ENCODE data around the gene SERP1.

The SERP1 gene

GRCh38 chr3:150546226-150547044, at the start of gene SERP1, which contains the start of gene EIF2A:
TSS of gene SERP1 (minus strand) at chr3:150546496. CDS start at chr3:150546135, 361 bp downstream.
TSS of gene EIF2A (plus strand) at chr3:150546787. CDS start at chr3:150546803, 16 bp downstream.
- in situ Hi-C loops (cut with HindIII; ENCODE audit: low sequenced_read_pairs): no loop called here

DNA sequence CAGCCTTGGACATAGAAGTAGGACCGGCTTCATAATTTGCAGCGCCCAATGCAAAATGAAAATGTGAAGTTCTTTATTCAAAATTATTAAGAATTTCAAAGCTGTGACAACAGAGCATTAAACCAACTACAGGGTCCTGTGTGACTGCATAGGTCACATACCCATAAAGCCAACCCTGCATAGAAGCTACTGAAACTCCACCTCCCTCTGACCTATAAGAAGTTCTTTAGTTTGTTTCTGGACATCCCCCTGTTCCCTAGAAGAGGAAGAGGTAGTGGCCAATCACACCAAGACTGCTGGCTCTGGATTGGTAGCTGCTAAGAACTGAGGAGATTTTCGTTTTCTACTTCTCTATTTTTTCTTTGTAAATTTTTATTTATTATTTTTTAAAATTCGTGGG, 47.9 kb upstream of the SERP1 start:
- in situ Hi-C loops (cut with HindIII; ENCODE audit: low sequenced_read_pairs): no loop called here

DNA sequence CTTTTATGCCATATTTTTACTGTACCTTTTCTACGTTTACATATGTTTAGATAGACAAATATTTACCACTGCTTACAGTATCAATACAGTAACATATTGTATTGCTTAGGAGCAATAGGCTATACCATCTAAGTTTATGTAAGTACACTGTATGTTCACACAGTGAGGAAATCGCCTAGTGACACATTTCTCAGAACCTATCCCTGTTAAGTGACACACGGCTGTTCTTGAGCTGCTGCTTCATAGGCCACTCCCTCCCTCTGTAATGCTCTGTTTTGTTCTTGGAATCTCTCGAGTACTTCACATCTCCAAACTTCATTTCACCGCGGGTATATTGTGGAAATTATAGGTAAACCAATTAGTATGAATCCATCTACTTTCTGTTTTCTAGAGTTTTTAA, 43.5 kb upstream of the SERP1 start:
- in situ Hi-C loops (cut with HindIII; ENCODE audit: low sequenced_read_pairs): no loop called here

DNA sequence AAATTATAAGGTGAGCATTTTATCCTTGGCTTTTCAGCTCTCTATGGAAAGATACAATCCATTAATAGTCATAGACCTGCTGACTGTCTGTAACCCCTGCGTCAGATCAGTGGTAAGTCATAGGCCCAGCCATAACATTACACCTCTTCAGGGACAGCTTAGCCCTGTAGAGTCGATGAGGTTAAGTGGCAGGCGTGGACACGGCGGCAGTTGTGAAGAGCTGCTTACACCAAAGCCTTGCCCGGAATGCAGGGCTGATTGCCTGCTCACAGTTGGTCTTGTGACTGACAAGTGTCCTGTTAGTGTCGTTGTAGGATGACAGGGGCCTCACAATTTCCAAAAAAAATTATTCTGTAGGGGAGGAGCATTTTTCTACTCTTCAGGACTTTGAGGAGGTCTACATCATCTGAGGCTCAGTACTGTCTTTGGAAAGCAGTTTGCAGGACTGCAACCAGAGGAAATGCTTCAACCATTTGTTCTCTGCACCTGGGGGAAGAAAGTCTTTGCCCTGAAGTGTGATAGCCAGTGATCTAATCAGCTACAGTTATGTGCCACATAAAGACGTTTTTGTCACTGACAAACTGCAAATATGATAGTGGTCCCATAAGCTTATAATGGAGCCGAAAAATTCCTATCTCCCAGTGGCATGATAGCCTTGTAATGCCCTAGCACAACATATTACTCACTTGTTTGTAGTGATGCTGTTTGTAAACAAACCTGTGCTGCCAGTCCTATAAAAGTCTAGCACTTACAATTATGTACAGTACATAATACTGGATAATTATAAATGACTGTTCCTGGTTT, 41.9 kb upstream of the SERP1 start:
- in situ Hi-C loops (cut with HindIII; ENCODE audit: low sequenced_read_pairs): no loop called here

DNA sequence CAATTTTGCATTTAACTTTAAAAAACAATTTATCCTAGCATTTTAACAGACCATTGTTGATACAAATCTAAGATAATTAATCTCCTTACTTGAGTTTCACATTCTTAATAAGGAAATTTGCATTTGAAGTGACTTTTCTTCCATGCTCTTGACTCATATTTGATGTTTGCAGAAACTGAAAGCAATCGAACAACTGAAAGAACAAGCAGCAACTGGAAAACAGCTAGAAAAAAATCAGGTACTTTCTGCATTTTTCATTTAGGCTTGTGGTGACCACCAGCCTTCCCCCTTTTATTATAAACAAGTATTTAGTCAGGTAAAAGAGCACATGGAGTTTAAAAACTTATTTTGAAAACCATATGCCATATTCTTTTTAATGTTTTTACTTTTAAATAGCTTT, 36.7 kb upstream of the SERP1 start:
- in situ Hi-C loops (cut with HindIII; ENCODE audit: low sequenced_read_pairs): no loop called here

DNA sequence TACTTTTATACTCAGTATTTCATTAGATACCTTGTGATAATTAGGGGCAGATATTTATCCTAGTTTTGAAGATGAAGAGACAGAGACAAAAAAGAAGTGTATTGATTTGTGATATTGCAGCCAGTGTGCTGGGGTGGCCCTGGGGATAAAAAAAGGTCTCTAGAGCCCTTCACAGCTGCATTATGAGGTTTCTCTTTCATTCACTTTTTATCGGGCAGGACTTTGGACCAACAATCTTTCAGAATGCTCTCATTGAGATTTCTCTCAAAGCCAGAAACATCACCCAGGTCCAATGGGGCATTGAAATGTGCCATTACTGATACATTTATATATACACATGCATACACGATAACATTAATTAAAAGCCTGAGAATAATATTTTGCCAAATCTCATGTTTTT, 36.3 kb upstream of the SERP1 start:
- in situ Hi-C loops (cut with HindIII; ENCODE audit: low sequenced_read_pairs): no loop called here

DNA sequence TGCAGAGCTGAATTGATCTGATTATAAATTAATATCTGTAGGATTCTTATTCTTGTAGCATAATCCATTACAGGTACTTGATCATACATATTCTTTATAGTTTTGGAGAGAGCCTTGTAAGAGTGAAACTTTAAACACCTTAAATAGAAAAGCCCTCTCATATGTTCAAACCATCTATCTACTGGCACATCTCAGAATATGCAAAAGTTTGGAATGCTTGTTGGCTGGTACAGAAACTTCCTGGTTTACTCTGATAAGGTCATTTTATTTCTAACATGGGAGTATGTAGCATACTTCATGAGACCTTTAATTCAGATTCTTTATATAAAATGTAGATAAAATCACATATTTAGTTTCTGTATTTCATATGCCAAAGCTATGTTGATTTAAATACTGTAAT, 34.9 kb upstream of the SERP1 start:
- in situ Hi-C loops (cut with HindIII; ENCODE audit: low sequenced_read_pairs): no loop called here

- in situ Hi-C loops (cut with HindIII; ENCODE audit: low sequenced_read_pairs): no loop called here
Measured at GRCh38 chr3:150577855-150578254, 31.6 kb upstream of the SERP1 start.

- in situ Hi-C loops (cut with HindIII; ENCODE audit: low sequenced_read_pairs): no loop called here
Measured at GRCh38 chr3:150567328-150567727, 21.0 kb upstream of the SERP1 start.

- in situ Hi-C loops (cut with HindIII; ENCODE audit: low sequenced_read_pairs): no loop called here
Measured at GRCh38 chr3:150564243-150564642, 17.9 kb upstream of the SERP1 start.

- in situ Hi-C loops (cut with HindIII; ENCODE audit: low sequenced_read_pairs): no loop called here
Measured at GRCh38 chr3:150557725-150558124, 11.4 kb upstream of the SERP1 start.

DNA sequence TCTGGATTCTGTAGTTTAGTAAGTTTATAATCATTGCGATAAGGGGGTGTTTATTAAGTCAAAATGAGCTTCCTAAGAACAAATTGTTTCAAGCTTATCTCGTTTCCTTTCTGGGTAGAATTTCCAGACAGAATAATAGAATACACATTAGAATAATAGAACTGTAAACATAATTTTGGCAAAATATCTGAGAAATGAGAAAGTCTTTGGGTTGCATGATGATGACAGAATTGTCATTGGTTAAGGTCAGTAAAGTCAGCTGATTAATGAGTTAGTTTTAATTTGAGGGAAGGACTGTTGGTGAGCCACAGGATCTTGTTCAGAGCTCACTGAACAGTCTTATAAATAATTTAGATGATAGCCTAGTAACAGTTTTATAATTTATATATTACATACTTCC, 10.5 kb upstream of the SERP1 start:
- in situ Hi-C loops (cut with HindIII; ENCODE audit: low sequenced_read_pairs): no loop called here

DNA sequence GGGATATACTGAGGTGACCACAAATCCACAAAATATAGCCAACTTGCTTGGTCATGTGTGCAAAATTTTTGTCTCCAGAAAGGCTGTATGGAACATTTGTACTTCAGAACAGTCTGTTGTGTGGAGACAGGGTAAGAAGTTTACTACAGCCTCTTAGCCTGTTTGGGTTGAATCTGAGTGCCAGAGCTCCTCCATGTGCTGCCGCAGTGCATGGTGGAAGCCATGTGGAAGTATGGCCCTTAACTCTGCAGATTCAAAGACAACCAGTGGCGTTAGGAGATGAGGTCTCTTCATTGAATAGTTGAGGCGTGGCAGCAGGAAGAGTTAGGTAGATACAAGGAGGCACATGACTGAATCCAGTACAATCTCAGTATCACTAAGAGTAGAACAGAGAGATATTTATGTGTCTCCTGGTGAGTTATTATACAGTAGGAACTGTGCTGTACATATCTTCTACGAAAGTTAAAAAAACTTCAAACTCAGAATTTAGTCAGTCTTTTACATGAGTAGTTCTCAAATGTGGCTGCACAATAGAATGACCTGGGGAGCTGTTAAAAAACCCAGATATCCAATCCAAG, 9.7 kb upstream of the SERP1 start:
- in situ Hi-C loops (cut with HindIII; ENCODE audit: low sequenced_read_pairs): no loop called here

- in situ Hi-C loops (cut with HindIII; ENCODE audit: low sequenced_read_pairs): no loop called here
Measured at GRCh38 chr3:150547045-150547741, 897 bp upstream of the SERP1 start.

GRCh38 chr3:150545419-150546225, 674 bp downstream of the SERP1 start:
- in situ Hi-C loops (cut with HindIII; ENCODE audit: low sequenced_read_pairs): no loop called here

GRCh38 chr3:150544726-150545125, 1.6 kb downstream of the SERP1 start:
- in situ Hi-C loops (cut with HindIII; ENCODE audit: low sequenced_read_pairs): no loop called here

DNA sequence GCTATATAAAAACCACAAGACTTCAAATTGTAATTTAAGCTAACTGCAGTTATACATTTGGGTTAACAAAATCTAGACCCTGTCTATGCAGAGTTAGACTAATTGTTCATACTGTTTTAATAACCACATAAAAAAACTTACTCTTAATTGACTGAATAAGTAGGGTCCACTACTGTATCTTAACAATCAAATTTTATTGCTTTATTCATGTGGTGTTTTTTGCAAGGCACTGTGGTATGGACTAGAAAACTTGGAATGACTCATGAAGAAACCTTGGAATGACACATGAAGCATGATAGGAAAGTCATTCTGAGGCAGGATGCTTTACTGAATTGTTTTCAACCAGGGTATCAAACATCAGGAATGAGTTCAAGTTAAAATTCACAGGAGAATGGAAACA, 2.3 kb downstream of the SERP1 start:
- in situ Hi-C loops (cut with HindIII; ENCODE audit: low sequenced_read_pairs): no loop called here

DNA sequence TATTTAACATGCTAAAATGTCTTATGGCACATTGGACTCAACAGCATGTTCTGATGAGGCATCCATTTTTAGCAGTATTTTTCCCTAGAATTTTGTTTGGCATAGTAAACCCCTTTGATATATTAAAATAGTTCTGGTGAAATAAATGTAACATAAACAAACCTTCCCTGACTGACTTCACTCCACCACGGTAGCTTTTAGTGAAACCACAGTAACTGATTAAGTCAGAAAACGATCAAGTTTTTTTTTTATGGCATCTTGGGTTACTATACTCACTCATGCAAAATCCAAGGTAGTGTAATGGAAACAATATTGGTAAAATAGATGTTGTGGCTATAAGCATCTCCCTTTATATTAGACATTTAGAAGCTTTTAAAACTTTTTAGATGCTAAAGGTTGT, 2.8 kb downstream of the SERP1 start:
- in situ Hi-C loops (cut with HindIII; ENCODE audit: low sequenced_read_pairs): no loop called here

- in situ Hi-C loops (cut with HindIII; ENCODE audit: low sequenced_read_pairs): no loop called here
Measured at GRCh38 chr3:150543128-150543527, 3.2 kb downstream of the SERP1 start.

DNA sequence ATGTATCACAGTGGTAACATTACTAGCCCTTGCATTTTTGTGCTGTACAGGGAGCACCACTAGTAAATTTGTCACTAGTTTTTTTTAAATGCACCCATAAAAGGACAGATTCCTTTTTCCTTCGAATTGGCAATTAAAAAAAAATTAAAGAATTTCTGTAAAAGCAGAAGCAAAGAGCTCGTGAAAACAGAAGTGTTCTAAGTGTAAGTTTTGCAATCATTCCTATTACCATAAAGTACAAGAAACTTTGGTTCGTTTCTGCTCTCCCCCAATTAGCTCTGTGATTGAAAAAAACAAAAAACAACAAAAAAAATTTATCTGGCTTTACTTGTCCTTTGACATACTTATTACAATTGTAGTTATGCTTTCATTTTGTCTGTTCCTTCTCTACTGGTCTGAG, 5.3 kb downstream of the SERP1 start:
- in situ Hi-C loops (cut with HindIII; ENCODE audit: low sequenced_read_pairs): no loop called here
